Gastrocnemius medialis (tissue), 4 donors: ENCODE results near the gene FXYD4. TPM values are rescaled to one million over a fixed set of nuclear protein-coding genes. Genes with fewer than 3 reads are reported as not detected.

ENCODE experiments used
- ATAC-seq, 2 donors: fragments of 150-250 bp; one replicate each; pipeline ENCODE4 v1.9.1; 2016
- DNase-seq, 2 donors: peaks; one replicate each; pipeline ENCODE4 v3.0.0-alpha.2; 2019
- H3K27ac ChIP-seq, 4 donors: fragments of 200-600 bp; sonication (generic); 1 replicate in 1 of 4; 2 replicates in 3 of 4; pipeline ENCODE4 v1.5.1; 2016 to 2018; ENCODE audit warnings: mild to moderate bottlenecking in 2 of 4, moderate library complexity in 1 of 4
- H3K27me3 ChIP-seq, 3 donors: fragments of 200-600 bp; sonication (generic) in 2 of 3; 1 replicate in 1 of 3; 2 replicates in 2 of 3; pipeline versions ENCODE4 v1.5.1 to v1.6.0; 2016 to 2019; ENCODE audit warnings: mild to moderate bottlenecking in 1 of 3, moderate library complexity in 1 of 3
- H3K36me3 ChIP-seq, 2 donors: fragments of 200-600 bp; sonication (generic) in 1 of 2; one replicate each; pipeline ENCODE4 v1.5.1; 2017 to 2018
- H3K4me1 ChIP-seq, 2 donors: fragments of 200-600 bp; sonication (generic) in 1 of 2; one replicate each; pipeline ENCODE4 v1.5.1; 2016 to 2017; ENCODE audit warnings: mild to moderate bottlenecking in 2 of 2
- H3K4me3 ChIP-seq, 4 donors: fragments of 200-600 bp; sonication (generic) in 3 of 4; 1 replicate in 1 of 4; 2 replicates in 3 of 4; pipeline ENCODE4 v1.5.1; 2016 to 2019; ENCODE audit warnings: mild to moderate bottlenecking in 2 of 4
- H3K9me3 ChIP-seq, 3 donors: fragments of 200-600 bp; sonication (generic) in 2 of 3; 1 replicate in 1 of 3; 2 replicates in 2 of 3; pipeline ENCODE4 v1.5.1; 2016 to 2019
- POLR2A ChIP-seq, 2 donors: fragments of 450-650 bp; IDR thresholded peaks; one replicate each; pipeline ENCODE4 v1.6.1; 2017; ENCODE audit warnings: antibody characterized with exemption in 2 of 2, mild to moderate bottlenecking in 2 of 2, moderate library complexity in 2 of 2
- in situ Hi-C, 4 donors: fragments of 200-750 bp; cut with MboI; loops; one replicate each; pipeline versions ENCODE4 v1.15.0 to v1.8.0; 2017; ENCODE audit warnings: low sequenced_read_pairs in 4 of 4
- intact Hi-C: fragments of 100-400 bp; cut with DNase I; formaldehyde crosslinking; loops from one replicate; pipeline ENCODE4 v1.15.1; 2023; ENCODE audit warnings: low total_unique reads
- total RNA-seq, 4 donors: library from RNA; depleted of rRNA; stranded (reverse); fragments of >200 nt; gene quantifications; one replicate each; pipeline versions ENCODE4 v1.1.0 to v1.2.3, GENCODE V29; 2016
- TF ChIP-seq, protein P1 (sequence below), 5 experiments: fragments of 450-650 bp in 3 of 5; fragments of 200-600 bp in 2 of 5; sonication (generic) in 2 of 5; IDR thresholded peaks in 4 of 5; conservative IDR thresholded peaks in 1 of 5; 1 replicate in 4 of 5; 2 replicates in 1 of 5; pipeline ENCODE4 v1.5.1; 2016 to 2019; ENCODE audit warnings: antibody characterized with exemption in 5 of 5, mild to moderate bottlenecking in 3 of 5, moderate library complexity in 3 of 5

FXYD4 gene
- total RNA-seq, 4 donors from 2014 or later: not detected

DNA sequence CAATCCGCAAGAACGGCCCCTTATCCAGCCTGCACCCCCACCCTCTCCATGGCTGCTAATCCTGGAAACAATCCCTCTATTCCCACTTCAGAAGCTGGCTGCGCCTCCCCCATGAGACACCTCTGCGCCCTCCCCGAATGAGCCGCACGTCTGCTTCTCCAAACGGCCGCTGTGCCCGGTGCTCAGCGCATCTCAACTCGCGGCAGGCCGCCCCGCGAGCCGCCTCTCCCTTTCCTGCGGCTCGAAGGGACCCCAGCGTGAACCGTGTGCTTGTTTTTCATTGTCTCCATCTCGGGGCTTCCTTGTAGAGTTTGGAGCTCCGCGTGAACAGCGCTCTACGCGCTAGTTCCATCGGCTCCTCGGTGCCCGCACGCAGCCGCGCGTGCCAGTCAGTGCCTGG, 20.8 kb upstream of the FXYD4 start:
- intact Hi-C loops: no loop called here

DNA sequence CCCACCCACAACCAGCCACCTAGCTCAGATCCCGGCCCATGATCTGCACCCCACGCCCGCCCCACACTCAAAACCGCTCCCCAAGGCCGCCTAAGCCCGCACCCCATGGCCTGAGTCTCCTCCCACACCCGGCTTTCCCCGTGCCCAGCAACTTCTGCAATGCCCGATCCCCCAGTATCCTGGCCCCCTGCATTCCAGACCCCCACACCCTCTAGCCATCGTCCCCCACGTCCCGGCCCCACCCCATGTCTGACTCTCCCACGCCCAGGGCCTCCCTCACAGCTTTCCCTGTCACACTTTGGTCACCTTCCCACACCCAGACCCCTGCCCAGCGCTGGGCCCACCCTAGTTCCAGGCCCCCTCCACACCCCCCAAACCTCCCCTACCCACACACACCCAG, 20.1 kb upstream of the FXYD4 start:
- H3K4me3 ChIP-seq: no peak overlapping the region
- H3K27ac ChIP-seq: no peak overlapping the region
- H3K4me1 ChIP-seq: no peaks in the 10 kb centered on the region
- no peaks in the 10 kb centered on the region for H3K36me3 ChIP-seq
- DNase-seq (no peak), ATAC-seq (no peak)
- no peaks in the 10 kb centered on the region for H3K9me3 ChIP-seq
- in situ Hi-C loops (loop anchor here in 1 of 4 donors (10.0 kb wide), 1 partner anchor 56 kb away; no protein-coding TSS in a partner anchor), intact Hi-C loops (no loop called here)
- TF ChIP-seq, protein P1, sequence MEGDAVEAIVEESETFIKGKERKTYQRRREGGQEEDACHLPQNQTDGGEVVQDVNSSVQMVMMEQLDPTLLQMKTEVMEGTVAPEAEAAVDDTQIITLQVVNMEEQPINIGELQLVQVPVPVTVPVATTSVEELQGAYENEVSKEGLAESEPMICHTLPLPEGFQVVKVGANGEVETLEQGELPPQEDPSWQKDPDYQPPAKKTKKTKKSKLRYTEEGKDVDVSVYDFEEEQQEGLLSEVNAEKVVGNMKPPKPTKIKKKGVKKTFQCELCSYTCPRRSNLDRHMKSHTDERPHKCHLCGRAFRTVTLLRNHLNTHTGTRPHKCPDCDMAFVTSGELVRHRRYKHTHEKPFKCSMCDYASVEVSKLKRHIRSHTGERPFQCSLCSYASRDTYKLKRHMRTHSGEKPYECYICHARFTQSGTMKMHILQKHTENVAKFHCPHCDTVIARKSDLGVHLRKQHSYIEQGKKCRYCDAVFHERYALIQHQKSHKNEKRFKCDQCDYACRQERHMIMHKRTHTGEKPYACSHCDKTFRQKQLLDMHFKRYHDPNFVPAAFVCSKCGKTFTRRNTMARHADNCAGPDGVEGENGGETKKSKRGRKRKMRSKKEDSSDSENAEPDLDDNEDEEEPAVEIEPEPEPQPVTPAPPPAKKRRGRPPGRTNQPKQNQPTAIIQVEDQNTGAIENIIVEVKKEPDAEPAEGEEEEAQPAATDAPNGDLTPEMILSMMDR (IDR thresholded peaks at IDR 0.05 in 4 of 5, conservative IDR thresholded peaks at IDR 0.05 in 1 of 5): no peak
- no peak for TF ChIP-seq POLR2A (IDR thresholded peaks at IDR 0.05)
- H3K27me3 ChIP-seq: peaks cover 0 to 10% (median 8%) of the 10 kb centered on the region in 3 donors

More for the DNA sequence above, 20.8 kb upstream of the FXYD4 start:
- DNase-seq (no peak), ATAC-seq (no peak)
- Histone ChIP-seq H3K27ac (no peak overlapping the region), H3K27me3 (peaks cover 0 to 10% (median 8%) of the 10 kb centered on the region in 3 donors), H3K4me1 (no peaks in the 10 kb centered on the region), H3K9me3 (no peaks in the 10 kb centered on the region), H3K4me3 (no peak overlapping the region), H3K36me3 (no peaks in the 10 kb centered on the region)
- in situ Hi-C loops: loop anchor here in 1 of 4 donors (10.0 kb wide), 1 partner anchor 56 kb away; no protein-coding TSS in a partner anchor
- TF ChIP-seq POLR2A (IDR thresholded peaks at IDR 0.05): no peak
- TF ChIP-seq, protein P1 (IDR thresholded peaks at IDR 0.05 in 4 of 5, conservative IDR thresholded peaks at IDR 0.05 in 1 of 5): no peak

DNA sequence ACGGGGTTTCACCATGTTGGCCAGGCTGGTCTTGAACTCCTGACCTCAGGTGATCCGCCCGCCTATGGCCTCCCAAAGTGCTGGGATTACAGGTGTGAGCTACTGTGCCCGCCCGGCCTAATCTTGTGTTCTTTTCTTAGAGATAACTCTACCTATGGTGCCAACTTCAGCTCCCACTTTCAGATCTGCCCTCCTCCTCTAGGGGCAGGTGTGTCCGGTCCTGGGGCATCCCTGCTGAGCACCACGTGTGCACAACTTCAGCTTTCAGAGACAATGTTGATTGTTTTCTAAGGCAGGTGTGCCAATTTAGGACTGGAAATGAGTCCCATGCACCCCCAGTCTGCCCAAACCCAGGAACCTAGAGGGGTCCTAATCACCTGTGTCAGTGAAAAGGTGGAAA, 18.5 kb upstream of the FXYD4 start:
- TF ChIP-seq, protein P1 (IDR thresholded peaks at IDR 0.05 in 4 of 5, conservative IDR thresholded peaks at IDR 0.05 in 1 of 5): no peak
- in situ Hi-C loops (loop anchor here in 1 of 4 donors (10.0 kb wide), 1 partner anchor 58 kb away; no protein-coding TSS in a partner anchor), intact Hi-C loops (no loop called here)
- no peaks in the 10 kb centered on the region for H3K9me3 ChIP-seq
- DNase-seq: no peak
- H3K27ac ChIP-seq: no peak overlapping the region
- no peak overlapping the region for H3K4me3 ChIP-seq
- no peaks in the 10 kb centered on the region for H3K4me1 ChIP-seq
- ATAC-seq: no peak
- no peaks in the 10 kb centered on the region for H3K36me3 ChIP-seq
- H3K27me3 ChIP-seq: peaks cover 0 to 10% (median 8%) of the 10 kb centered on the region in 3 donors

DNA sequence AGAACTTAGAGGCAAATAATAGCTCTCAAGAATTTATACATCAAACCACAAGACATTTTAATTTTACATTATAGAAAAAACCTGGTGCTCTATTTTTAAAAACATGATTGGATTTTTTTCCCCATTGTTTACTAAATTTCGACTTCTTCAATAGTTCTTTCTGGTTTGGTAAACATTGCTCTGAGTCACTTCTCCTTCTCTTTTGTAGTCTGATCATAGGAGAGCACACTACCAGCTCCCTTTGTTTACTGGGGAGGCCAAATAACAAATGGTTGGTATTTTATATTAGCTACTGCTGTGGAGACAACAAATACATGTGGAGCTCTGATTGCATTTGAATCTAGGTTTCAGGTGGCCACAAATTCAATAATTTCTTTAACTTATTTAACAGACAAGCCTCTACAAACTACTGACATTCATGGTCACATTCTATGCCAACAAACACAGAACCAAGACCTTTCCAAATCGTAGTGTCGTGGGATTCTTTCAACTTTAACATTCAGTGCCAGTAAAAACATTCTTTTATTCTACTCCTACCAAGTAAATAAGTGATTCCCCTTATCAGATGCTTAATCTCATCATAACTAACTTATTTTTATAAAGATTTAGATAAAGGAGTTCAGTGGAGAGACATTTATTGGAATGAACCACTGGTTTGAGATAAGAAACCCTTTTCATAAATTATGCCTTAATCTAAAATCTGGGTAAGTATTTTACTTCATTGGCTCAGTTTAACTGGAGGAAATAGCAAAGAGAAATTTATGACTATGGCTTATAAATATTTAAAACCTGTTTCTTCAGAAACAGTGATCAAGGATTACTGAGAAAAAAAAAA, 17.7 kb upstream of the FXYD4 start:
- intact Hi-C loops: no loop called here
- Histone ChIP-seq H3K9me3 (no peaks in the 10 kb centered on the region), H3K4me3 (no peak overlapping the region), H3K27me3 (peaks cover 0 to 10% (median 8%) of the 10 kb centered on the region in 3 donors), H3K4me1 (no peaks in the 10 kb centered on the region), H3K36me3 (no peaks in the 10 kb centered on the region), H3K27ac (no peak overlapping the region)
- TF ChIP-seq POLR2A (IDR thresholded peaks at IDR 0.05): no peak
- TF ChIP-seq, protein P1 (IDR thresholded peaks at IDR 0.05 in 4 of 5, conservative IDR thresholded peaks at IDR 0.05 in 1 of 5): no peak
- in situ Hi-C loops: loop anchor here in 1 of 4 donors (10.0 kb wide), 1 partner anchor 59 kb away; no protein-coding TSS in a partner anchor
- ATAC-seq: no peak
- DNase-seq: no peak
